ENCODE data around the gene SMIM13.

Gene SMIM13

DNA sequence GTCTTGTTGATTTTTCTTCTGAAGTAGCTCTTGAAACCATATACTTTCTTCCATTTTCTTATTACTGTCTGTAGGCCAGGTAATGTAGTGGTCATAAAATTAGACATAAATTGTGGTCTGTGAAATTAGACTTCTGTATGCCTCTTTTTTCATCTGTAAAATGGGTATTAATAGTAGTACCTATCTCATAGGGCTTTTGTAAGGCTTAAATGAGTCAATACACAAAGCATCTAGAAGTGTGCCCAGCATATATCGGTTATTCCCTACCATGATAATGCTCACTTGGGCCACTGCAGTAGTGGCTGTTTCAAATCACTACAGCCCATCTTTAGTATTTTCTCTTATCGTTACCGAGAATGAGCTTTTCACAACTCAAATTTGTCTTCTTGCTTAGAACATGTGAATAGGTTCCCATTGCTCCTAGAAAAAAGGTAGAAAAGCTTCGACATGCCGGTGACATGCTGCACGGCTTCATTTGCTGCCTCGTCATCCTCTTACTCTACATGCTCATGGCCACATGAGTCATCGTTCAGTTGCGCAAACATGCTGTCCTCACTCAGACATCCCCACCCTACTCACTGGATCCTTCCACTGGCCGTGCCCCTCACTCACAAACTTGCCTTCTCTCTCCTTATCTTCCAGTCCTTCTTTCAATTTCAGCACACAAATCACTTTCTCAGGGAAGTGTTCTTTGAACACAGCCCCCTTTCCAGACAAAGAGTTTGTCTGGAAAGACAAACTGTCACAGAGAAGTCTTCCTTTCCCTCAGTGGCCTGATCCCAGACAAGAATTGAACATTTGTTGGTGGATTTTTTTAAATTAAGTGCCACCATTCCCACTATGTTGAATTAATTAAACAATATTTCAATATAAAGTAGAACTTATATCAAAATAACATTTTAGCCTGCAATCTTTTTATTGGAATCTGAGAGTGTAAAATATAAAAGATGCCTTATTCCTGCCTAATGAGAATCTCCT is 50.0 kb downstream of the SMIM13 start:
- H3K4me3 ChIP-seq (ENCODE audit: low read length), result no peak overlapping the region

DNA sequence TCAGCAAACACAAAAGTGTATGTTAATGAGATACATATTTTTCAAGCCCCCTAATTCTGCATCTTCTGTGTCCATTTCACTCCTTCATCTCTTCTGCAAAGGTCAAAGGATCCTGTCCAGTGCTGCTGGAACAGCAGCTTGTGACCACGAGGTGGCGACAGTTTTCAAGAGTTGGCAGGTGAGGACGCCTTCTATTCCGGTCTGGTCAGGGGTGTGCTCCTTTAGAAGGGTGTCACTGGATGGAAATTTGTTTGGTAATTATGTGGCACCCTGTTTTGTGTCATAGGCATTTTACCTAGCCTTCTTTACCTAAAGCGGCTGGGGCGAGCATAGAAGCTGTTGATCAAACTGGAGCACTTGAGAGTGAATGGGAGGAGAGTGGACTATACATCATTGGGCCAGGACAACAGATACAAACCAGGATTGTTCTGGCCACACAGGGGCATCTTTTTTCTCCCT is 50.8 kb downstream of the SMIM13 start:
- no peak overlapping the region for H3K4me3 ChIP-seq (ENCODE audit: low read length)
- TF ChIP-seq, protein P1, sequence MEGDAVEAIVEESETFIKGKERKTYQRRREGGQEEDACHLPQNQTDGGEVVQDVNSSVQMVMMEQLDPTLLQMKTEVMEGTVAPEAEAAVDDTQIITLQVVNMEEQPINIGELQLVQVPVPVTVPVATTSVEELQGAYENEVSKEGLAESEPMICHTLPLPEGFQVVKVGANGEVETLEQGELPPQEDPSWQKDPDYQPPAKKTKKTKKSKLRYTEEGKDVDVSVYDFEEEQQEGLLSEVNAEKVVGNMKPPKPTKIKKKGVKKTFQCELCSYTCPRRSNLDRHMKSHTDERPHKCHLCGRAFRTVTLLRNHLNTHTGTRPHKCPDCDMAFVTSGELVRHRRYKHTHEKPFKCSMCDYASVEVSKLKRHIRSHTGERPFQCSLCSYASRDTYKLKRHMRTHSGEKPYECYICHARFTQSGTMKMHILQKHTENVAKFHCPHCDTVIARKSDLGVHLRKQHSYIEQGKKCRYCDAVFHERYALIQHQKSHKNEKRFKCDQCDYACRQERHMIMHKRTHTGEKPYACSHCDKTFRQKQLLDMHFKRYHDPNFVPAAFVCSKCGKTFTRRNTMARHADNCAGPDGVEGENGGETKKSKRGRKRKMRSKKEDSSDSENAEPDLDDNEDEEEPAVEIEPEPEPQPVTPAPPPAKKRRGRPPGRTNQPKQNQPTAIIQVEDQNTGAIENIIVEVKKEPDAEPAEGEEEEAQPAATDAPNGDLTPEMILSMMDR (conservative IDR thresholded peaks at IDR 0.05; ENCODE audit: low read depth, low read length), result peak; percentile 95
- peak; percentile 34 for DNase-seq (ENCODE audit: low read depth)

More for the DNA sequence above, 50.0 kb downstream of the SMIM13 start:
- TF ChIP-seq, protein P1 (conservative IDR thresholded peaks at IDR 0.05; ENCODE audit: low read depth, low read length), result no peak
- DNase-seq (ENCODE audit: low read depth), result peak; percentile 56

DNA sequence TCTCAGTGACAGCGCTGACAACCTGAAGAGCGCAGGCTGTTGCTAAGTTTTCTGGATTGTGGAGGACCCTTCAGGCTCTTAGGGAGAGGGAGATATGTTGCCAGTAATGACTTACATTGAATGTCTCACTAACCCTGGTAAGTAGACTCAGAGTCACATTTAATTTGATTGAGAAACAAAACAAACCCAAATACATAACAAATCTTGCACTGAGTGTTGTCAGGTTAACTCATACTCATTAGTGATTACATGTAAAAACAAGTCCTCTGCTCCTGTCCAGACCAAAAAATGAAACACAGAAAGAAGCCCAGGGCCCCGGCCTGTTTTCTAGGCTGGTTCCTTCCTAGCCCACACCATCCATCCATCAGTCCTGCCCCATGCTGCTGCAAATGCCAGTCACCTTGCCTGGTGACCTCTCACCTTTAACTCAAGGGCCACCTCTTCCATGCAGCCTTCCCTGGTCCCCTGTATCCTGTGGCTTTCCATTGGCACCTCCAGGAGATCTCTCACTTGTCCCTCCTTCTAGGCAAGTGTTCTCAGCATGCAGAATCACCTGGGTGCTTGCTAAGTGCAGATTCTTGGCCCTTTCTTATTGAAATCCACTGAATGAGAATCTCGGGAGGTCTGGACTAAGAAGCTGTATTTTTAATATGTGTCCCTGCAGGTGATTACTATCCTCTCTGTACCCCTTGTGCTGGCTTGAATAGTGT is 52.6 kb downstream of the SMIM13 start:
- DNase-seq (ENCODE audit: low read depth), result no peak
- TF ChIP-seq, protein P1 (conservative IDR thresholded peaks at IDR 0.05; ENCODE audit: low read depth, low read length), result no peak
- H3K4me3 ChIP-seq (ENCODE audit: low read length), result no peak overlapping the region

DNA sequence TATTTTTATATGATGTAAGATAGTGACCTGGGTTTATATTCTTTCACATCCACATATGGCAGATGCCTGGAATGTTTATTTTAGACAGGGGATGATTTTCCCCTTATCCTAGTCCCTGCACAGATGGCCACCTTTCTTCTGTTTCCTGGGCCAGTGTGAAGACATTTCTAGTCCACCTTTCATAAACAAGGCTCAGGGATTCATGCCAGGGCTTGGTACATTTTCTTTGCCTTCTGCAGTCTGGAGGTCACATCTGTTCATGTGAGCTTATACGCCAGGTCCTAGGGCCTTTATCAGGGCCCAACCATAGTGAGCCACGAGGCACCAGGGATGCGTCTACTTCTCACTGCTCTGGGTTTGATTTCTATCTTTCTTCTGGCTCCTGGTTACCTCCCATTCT is 55.9 kb downstream of the SMIM13 start:
- no peak for DNase-seq (ENCODE audit: low read depth)
- no peak overlapping the region for H3K4me3 ChIP-seq (ENCODE audit: low read length)
- TF ChIP-seq, protein P1 (conservative IDR thresholded peaks at IDR 0.05; ENCODE audit: low read depth, low read length), result no peak

DNA sequence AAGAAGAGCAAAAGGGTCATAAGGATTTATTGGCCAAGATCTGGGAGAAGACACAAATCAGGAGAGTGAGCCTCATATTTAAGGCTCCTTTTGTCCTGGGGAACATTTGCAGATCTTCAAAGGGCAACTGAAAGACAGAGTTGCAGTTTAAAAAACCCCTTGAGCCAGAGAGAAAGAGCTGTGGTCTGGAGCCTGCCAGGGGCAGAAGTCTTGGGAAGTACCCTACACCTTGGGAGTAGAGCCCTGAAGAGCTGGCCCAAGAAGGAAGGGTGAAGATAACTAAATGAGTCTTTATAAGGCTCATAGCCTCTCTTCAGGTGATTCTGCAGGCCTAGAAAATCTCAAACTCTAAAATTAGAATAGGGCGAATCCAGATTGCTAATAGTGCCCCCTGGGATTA is 57.9 kb downstream of the SMIM13 start:
- DNase-seq (ENCODE audit: low read depth), result no peak
- TF ChIP-seq, protein P1 (conservative IDR thresholded peaks at IDR 0.05; ENCODE audit: low read depth, low read length), result no peak
- no peak overlapping the region for H3K4me3 ChIP-seq (ENCODE audit: low read length)

- peak; percentile 64 for DNase-seq (ENCODE audit: low read depth)
- TF ChIP-seq, protein P1 (conservative IDR thresholded peaks at IDR 0.05; ENCODE audit: low read depth, low read length), result no peak
- no peak overlapping the region for H3K4me3 ChIP-seq (ENCODE audit: low read length)
These were observed 58.9 kb downstream of the SMIM13 start for GRCh38 chr6:11152581-11152980.

All from retinal pigment epithelial cell (primary cell).